GM21717 (cell line): ENCODE results near the gene MKRN1.
"Not testable (repeated sequence)": the region's sequence is repeated elsewhere in the genome, so short reads cannot be mapped to it uniquely, and the experiment has no call there.

Experiments
- ATAC-seq: cut with Tn5 transposase; IDR thresholded peaks from one replicate; pipeline ENCODE4 v1.9.1; 2021; ENCODE audit warnings: mild to moderate bottlenecking, moderate library complexity; ENCODE audit not compliant: unreplicated experiment

The MKRN1 gene

GRCh38 chr7:140440593-140440992 lies 38.7 kb downstream of the MKRN1 start:
- ATAC-seq = no peak

- no peak for ATAC-seq
Observed at GRCh38 chr7:140439359-140439758, 39.9 kb downstream of the MKRN1 start.

- no peak for ATAC-seq
Observed at GRCh38 chr7:140435252-140435895, 43.9 kb downstream of the MKRN1 start.

- no peak for ATAC-seq
Observed at GRCh38 chr7:140433396-140433795, 45.9 kb downstream of the MKRN1 start.

DNA sequence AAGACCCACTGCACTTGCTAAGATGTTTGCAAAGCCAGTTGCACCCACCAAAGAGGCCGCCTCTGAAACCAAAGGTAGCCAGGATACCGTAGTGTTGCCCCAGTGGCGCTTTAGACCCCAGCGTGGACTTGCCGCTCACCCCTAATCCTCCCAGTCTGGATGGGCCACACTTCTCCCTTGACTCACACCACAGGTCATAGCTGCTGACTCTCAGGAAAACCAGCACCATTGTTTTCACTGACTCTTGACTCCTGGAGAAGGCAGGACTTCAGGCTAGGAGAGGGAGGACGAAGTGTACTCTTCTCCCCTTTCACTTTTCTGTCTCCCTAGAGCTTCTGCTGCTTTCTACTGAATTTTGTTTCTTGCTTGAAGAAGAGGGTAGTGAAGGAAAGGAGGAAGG lies 53.2 kb downstream of the MKRN1 start:
- no peak for ATAC-seq

DNA sequence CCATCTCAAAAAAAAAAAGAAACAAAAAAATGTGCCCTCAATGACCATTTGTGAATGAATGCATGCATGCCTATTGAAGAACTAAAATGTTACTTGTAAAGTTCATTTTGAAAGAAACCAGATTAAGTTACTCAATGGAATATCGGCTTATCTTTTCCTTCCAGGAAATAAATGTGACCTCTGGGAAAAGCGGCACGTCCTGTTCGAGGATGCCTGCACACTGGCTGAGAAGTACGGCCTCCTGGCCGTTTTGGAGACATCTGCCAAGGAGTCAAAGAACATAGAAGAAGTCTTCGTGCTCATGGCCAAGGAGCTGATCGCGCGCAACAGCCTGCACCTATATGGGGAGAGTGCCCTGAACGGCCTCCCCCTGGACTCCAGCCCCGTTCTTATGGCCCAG lies 53.6 kb downstream of the MKRN1 start:
- ATAC-seq = no peak

DNA sequence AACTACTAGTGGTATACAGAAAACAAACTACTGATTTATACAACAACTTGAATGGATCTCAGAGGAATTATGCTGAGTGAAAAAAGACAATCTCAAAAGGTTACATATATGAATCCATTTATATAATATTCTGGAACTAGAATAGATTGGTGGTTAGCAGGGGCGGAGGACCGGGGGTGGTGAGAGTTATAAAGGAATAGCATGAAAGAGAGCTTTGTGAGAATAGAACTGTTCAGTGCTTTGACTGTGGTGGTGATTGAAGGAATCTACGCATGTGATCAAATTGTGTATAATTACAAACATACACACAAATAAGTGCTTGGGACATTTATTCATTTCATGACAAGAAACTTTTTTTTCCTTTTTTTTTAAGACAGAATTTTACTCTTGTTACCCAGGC lies 55.8 kb downstream of the MKRN1 start:
- no peak for ATAC-seq

DNA sequence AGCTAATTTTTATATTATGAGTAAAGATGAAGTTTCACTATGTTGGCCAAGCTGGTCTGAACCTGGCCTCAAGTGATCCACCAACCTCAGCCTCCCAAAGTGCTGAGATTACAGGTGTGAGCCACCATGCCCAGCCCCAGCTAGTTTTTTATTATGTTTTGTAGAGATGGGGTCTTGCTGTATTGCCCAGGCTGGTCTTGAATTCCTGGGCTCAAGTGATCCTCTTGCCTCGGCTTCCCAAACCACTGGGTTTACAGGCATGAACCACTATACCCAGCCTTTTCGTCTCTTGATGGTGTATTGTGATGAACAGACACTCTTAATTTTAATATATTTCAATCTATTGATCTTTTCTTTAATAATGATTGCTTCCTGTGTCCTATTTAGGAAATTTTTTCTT lies 57.8 kb downstream of the MKRN1 start:
- ATAC-seq = no peak

GRCh38 chr7:140418653-140419052 lies 60.7 kb downstream of the MKRN1 start:
- no peak for ATAC-seq

- ATAC-seq = not testable (repeated sequence)
Observed at GRCh38 chr7:140418156-140418472, 61.2 kb downstream of the MKRN1 start.

DNA sequence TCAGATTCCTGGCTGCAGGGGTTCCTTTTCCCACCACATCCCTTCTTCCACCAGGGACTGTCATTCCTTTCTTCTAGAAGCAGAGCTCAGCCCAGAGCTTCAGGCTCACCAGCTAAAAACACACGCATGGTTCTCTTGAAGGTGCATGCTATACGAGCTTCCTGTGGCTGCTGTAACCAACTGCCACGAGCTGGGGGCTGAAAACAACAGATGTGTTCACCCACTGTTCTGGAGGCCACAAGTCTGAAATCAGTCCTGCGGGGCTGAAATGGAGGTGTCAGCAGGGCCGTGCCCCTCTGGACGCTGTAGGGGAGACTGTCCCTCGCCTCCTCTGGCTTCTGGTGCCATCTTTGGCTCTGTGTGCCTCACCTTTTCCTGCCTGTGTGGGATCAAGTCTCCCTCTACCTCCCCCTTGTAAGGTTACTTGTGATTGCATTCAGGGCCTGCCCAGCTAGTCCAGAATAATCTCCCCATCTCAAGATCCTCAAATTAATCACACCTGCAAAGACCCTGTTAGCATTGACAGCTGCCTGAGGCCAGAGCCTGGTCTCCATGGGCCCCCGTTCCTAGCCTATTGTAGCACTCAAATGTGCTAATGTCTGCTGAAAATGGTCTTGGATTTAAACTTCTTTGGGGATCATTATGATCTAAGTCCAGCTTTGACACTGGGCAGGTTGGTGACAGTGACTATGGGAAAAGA lies 61.7 kb downstream of the MKRN1 start:
- no peak for ATAC-seq

DNA sequence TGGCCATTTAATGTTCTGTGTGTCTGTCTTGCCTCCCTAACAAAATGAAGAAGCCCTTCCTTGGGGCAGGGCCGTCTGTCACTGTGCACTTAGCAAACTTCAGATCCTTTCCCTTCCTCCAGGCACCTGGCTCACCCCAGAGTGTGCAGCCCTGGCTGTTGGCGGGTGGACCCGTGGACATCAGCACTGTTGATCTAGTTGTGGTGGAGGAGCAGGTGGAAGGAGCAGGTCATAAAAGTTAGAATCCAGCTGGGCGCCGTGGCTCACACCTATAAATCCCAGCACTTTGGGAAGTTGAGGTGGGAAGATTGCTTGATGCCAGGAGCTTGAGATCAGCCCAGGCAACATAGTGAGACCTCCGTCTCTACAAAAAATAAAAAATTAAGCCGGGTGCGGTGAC lies 62.7 kb downstream of the MKRN1 start:
- ATAC-seq = no peak

GRCh38 chr7:140415816-140416215 lies 63.5 kb downstream of the MKRN1 start:
- not testable (repeated sequence) for ATAC-seq

DNA sequence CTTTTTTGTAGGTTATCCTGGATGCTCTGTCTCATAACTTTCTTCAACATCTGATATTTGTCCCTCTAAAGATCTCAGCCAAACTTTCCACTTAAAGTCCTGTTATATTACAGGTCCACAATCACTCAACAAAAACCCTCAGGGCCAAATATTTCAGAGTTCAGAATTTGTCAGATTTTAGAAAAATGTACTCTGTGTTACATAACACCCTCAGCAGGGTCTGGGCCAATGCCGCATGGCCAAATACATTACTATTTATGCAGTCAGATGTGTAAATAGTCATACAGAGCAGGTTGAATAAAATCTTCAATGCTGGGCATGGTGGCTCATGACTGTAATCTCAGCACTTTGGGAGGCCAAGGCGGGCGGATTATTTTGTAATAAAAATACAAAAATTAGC lies 63.9 kb downstream of the MKRN1 start:
- ATAC-seq = no peak

GRCh38 chr7:140404565-140405065 lies 74.7 kb downstream of the MKRN1 start:
- ATAC-seq = no peak

- peak; percentile 52 for ATAC-seq
Observed at GRCh38 chr7:140403878-140404564, 75.3 kb downstream of the MKRN1 start, which contains the start of gene RAB19. Gene RAB19 (plus strand): TSS chr7:140404058. CDS start chr7:140407647, 3,589 bp downstream.
